MM.1S (cell line): ENCODE data around the gene SDF2L1.

Source experiments
- DNase-seq: peaks from one replicate; pipeline ENCODE4 v3.0.0-alpha.2; 2015
- H2AFZ ChIP-seq: fragments of 300-600 bp; sonication (generic); 2 replicates; pipeline ENCODE4 v1.6.0; 2016; ENCODE audit warnings: antibody characterized with exemption, low read length
- H3F3A ChIP-seq: fragments of 300-600 bp; sonication (generic); 2 replicates; pipeline ENCODE4 v1.6.1; 2016; ENCODE audit warnings: mild to moderate bottlenecking, antibody characterized with exemption, low read length, moderate library complexity, mixed read lengths; ENCODE audit not compliant: insufficient read depth
- H3K27ac ChIP-seq: fragments of 300-600 bp; sonication (generic); 2 replicates; pipeline ENCODE4 v1.5.1; 2016; ENCODE audit warnings: mild to moderate bottlenecking, low read length
- H3K27me3 ChIP-seq: fragments of 300-600 bp; sonication (generic); replicated peaks from 2 replicates; pipeline ENCODE4 v1.6.0; 2016; ENCODE audit warnings: low read length; ENCODE audit not compliant: insufficient read depth
- H3K36me3 ChIP-seq: fragments of 300-600 bp; sonication (generic); replicated peaks from 2 replicates; pipeline ENCODE4 v1.6.1; 2016; ENCODE audit warnings: mild to moderate bottlenecking, low read length, mixed read lengths; ENCODE audit not compliant: insufficient read depth
- H3K4me1 ChIP-seq: fragments of 300-600 bp; sonication (generic); 2 replicates; pipeline ENCODE4 v1.6.1; 2016; ENCODE audit warnings: low read length, mixed read lengths
- H3K4me2 ChIP-seq: fragments of 300-600 bp; sonication (generic); 2 replicates; pipeline ENCODE4 v1.6.0; 2016; ENCODE audit warnings: low read depth, low read length
- H3K4me3 ChIP-seq: fragments of 300-600 bp; sonication (generic); 2 replicates; pipeline ENCODE4 v1.5.1; 2016; ENCODE audit warnings: low read length, mixed read lengths
- H3K79me2 ChIP-seq: fragments of 300-600 bp; sonication (generic); 2 replicates; pipeline ENCODE4 v1.6.1; 2016; ENCODE audit warnings: mixed run types, low read length, mixed read lengths
- H3K9ac ChIP-seq: fragments of 300-600 bp; sonication (generic); 2 replicates; pipeline ENCODE4 v1.6.1; 2016; ENCODE audit warnings: low read length, mixed read lengths
- H3K9me2 ChIP-seq: fragments of 300-600 bp; sonication (generic); replicated peaks from 2 replicates; pipeline ENCODE4 v1.6.1; 2016; ENCODE audit warnings: mild to moderate bottlenecking, low read length, mixed read lengths; ENCODE audit not compliant: insufficient read depth
- H3K9me3 ChIP-seq: fragments of 300-600 bp; sonication (generic); replicated peaks from 2 replicates; pipeline ENCODE4 v1.6.1; 2016; ENCODE audit warnings: mild to moderate bottlenecking, low read length, mixed read lengths; ENCODE audit not compliant: insufficient read depth
- H4K20me1 ChIP-seq: fragments of 300-600 bp; sonication (generic); 2 replicates; pipeline ENCODE4 v1.6.1; 2016; ENCODE audit warnings: mild to moderate bottlenecking, low read length, moderate library complexity, mixed read lengths; ENCODE audit not compliant: insufficient read depth
- CTCF ChIP-seq: fragments of 300-600 bp; sonication (generic); IDR thresholded peaks from 2 replicates; pipeline ENCODE4 v1.5.1; 2016; ENCODE audit warnings: antibody characterized with exemption, low read length, mixed read lengths
- EZH2 ChIP-seq: fragments of 300-600 bp; sonication (generic); optimal IDR thresholded peaks from 2 replicates; pipeline ENCODE3; 2017; ENCODE audit warnings: low read depth, mild to moderate bottlenecking, antibody characterized with exemption, low read length, mixed read lengths
- EZH2phosphoT487 ChIP-seq: fragments of 300-600 bp; sonication (generic); IDR thresholded peaks from 2 replicates; pipeline ENCODE4 v1.6.1; 2018; ENCODE audit warnings: antibody characterized with exemption, low read length

Gene SDF2L1

GRCh38 chr22:21621025-21621424 lies 21.1 kb upstream of the SDF2L1 start:
- TF ChIP-seq EZH2phosphoT487 (no peak), EZH2 (no peak), CTCF (no peak)

GRCh38 chr22:21622011-21622918 lies 19.8 kb upstream of the SDF2L1 start:
- 0 out of 2 replicates have a peak, but pooled peaks cover 10% of the 10 kb centered on the region for H4K20me1 ChIP-seq
- peaks cover 27% of the 10 kb centered on the region for H3F3A ChIP-seq
- H3K79me2 ChIP-seq, result peaks cover 90% of the 10 kb centered on the region

More at GRCh38 chr22:21621025-21621424, 21.1 kb upstream of the SDF2L1 start:
- H3K9me2 ChIP-seq, result no peaks in the 10 kb centered on the region
- peaks cover 90% of the 10 kb centered on the region for H3K79me2 ChIP-seq
- H3K27me3 ChIP-seq, result no peaks in the 10 kb centered on the region
- H3K9ac ChIP-seq, result no peak overlapping the region
- H3F3A ChIP-seq, result peaks cover 24% of the 10 kb centered on the region
- H3K4me2 ChIP-seq, result no peak overlapping the region
- H3K4me3 ChIP-seq, result no peak overlapping the region
- H2AFZ ChIP-seq, result no peak overlapping the region
- no peak overlapping the region for H3K27ac ChIP-seq
- DNase-seq, result no peak
- H4K20me1 ChIP-seq, result 0 out of 2 replicates have a peak, but pooled peaks cover 10% of the 10 kb centered on the region
- H3K9me3 ChIP-seq, result no peaks in the 10 kb centered on the region
- no peaks in the 10 kb centered on the region for H3K4me1 ChIP-seq
- no peaks in the 10 kb centered on the region; the same call in 1 of the 2 replicates for H3K36me3 ChIP-seq

GRCh38 chr22:21622919-21623647 lies 19.0 kb upstream of the SDF2L1 start:
- no peak for TF ChIP-seq CTCF
- no peak for TF ChIP-seq EZH2
- no peak for TF ChIP-seq EZH2phosphoT487
- no peaks in the 10 kb centered on the region for H3K9me2 ChIP-seq
- H3K4me1 ChIP-seq, result no peaks in the 10 kb centered on the region
- no peaks in the 10 kb centered on the region for H3K27me3 ChIP-seq
- 0 out of 2 replicates have a peak, but pooled peaks cover 2% of the 10 kb centered on the region for H3K36me3 ChIP-seq
- H3K9me3 ChIP-seq, result no peaks in the 10 kb centered on the region
- H3F3A ChIP-seq, result peaks cover 32% of the 10 kb centered on the region
- no peak overlapping the region for H3K27ac ChIP-seq
- no peak for DNase-seq
- no peak overlapping the region for H3K9ac ChIP-seq
- no peak overlapping the region for H3K4me2 ChIP-seq
- H4K20me1 ChIP-seq, result 0 out of 2 replicates have a peak, but pooled peaks cover 10% of the 10 kb centered on the region
- H3K79me2 ChIP-seq, result peaks cover 90% of the 10 kb centered on the region
- H3K4me3 ChIP-seq, result no peak overlapping the region
- H2AFZ ChIP-seq, result no peak overlapping the region

More at GRCh38 chr22:21622011-21622918, 19.8 kb upstream of the SDF2L1 start:
- Histone ChIP-seq H3K4me3 (no peak overlapping the region), H3K27me3 (no peaks in the 10 kb centered on the region), H3K9me3 (no peaks in the 10 kb centered on the region), H3K9me2 (no peaks in the 10 kb centered on the region), H3K9ac (no peak overlapping the region), H3K4me2 (no peak overlapping the region), H3K36me3 (no peaks in the 10 kb centered on the region), H3K4me1 (no peaks in the 10 kb centered on the region), H2AFZ (no peak overlapping the region), H3K27ac (no peak overlapping the region)
- no peak for DNase-seq
- TF ChIP-seq EZH2 (no peak), CTCF (no peak), EZH2phosphoT487 (no peak)
